ENCODE measurements around the gene SLC12A9.

DNA sequence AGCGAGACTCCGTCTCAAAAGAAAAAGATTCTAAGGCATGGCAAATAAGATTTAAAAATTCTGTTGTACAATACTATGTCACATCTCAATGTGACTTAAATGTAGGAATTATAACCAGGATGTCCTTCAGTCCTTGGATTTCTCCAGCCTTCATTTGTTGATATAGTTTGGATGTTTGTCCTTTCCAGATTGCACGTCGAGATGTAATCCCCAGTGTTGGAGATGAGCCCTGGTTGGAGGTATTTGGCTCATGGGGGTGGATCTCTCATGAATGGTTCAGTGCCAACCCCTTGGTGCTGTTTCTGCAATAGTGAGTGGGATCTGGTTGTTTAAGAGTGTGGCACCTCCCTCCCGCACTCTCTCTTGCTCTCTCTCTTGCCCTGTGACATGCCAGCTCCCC, 56.0 kb downstream of the SLC12A9 start:
- TF ChIP-seq CTBP1 (IDR thresholded peaks at IDR 0.05; ENCODE audit: borderline replicate concordance) (no peak), BHLHE40 (IDR thresholded peaks at IDR 0.05; ENCODE audit: borderline replicate concordance) (no peak), NFRKB (IDR thresholded peaks at IDR 0.05) (no peak), TARDBP (IDR thresholded peaks at IDR 0.05) (no peak), FOXM1 (IDR thresholded peaks at IDR 0.05; ENCODE audit: borderline replicate concordance) (no peak), SUZ12 (IDR thresholded peaks at IDR 0.05) (no peak)
